Dermis blood vessel endothelial cell (primary cell): ENCODE data around the gene FGD4. TPM values are rescaled to one million over a fixed set of nuclear protein-coding genes. Genes with fewer than 3 reads are reported as not detected.

ENCODE experiments used
- DNase-seq: peaks from one replicate; pipeline ENCODE4 v3.0.0; 2010
- total RNA-seq: library from RNA; depleted of rRNA; stranded (reverse); fragments of >200 nt; gene quantifications from 2 replicates; pipeline ENCODE4 v1.2.3, GENCODE V29; 2014

Gene FGD4
- total RNA-seq, 1 donor from 2014 or later, result 63.8 TPM

DNA sequence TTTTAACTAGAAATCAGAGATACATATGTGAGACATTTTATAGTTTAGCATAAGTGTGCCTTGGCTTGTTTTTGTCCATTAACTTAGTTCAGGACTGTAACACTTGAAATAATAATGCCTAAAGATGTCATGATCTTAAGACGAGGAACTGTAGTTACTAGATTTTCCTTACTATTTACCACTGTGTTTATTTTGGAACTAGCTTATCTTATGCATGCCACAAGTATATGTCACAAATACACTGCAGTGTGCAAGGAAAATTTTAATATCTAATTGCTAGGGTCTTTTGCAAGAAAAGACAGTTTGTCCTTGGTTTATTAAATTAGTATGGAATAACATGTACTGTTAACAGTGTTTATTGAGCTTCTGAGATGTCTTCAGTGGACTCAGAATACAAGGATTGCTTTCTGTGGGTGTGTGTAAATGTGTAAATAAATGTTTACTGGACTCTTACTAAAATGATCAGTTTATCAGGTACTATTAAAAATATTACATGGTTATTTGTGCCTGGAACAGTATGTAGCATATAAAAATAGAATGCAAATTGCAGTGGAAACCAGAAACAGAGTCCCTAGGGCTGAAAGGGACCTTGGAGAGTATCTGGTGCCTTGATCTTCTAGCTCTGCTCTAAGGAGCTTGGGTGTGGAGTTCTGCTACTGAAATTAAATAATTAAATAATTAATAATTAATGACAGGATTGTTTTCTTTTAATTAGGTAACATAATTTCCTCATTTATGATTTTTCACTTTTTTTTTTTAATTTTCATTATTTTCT, 58.1 kb downstream of the FGD4 start:
- DNase-seq, result peak; percentile 26

DNA sequence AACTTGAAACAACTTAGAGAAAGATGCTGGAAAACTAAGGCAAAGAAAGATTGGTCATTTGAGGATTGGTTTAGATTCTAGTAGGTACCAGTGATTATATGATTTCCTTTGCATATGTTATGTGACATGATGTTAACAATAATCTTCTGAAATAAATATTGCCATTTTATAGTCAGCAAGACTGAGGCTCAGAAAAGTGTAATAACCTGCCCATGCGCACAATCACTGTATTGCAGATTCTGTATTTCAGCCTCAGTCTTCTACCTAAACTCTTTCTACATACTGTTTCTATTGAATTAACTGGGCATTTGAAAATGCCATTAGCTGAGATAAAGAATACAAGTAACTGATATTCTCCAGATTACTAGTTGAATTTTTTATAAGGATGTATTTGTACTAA, 61.3 kb downstream of the FGD4 start:
- DNase-seq, result no peak

DNA sequence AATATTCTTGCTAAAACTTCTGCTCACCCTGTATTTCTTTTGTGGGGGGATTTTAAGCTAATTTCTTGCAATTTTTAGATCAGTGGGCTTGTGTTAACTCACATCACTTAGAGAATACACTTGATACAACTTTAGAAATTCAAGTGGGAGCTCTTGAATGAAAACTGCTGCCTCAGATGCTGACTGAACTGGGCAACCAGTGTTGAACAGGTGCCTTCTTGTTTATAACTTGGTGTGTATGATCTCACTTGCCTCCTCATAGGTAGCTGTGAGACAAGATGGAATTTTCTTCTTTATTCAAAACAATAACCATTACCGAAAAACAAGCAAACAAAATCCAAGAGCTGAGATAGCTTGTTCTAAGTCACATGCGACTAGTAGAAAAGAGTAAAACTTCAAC, 63.5 kb downstream of the FGD4 start:
- no peak for DNase-seq

DNA sequence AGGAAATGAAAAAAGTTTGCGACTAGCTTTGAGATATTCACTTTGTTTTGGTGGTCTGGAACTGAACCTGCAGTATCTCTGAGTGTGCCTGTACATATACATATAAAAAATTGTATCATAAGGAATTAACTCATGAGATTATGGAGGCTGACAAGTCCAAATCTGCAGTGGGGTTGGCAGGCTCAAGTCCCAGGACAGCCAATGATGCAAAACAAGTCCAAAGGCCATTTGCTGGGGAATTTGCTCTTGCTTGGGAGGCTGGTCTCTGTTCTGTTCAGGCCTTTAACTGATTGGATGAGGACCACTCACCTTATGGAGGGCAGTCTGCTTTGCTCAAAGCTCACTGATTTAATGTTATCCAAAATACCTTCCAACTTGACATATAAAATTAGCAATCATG, 66.8 kb downstream of the FGD4 start:
- no peak for DNase-seq

DNA sequence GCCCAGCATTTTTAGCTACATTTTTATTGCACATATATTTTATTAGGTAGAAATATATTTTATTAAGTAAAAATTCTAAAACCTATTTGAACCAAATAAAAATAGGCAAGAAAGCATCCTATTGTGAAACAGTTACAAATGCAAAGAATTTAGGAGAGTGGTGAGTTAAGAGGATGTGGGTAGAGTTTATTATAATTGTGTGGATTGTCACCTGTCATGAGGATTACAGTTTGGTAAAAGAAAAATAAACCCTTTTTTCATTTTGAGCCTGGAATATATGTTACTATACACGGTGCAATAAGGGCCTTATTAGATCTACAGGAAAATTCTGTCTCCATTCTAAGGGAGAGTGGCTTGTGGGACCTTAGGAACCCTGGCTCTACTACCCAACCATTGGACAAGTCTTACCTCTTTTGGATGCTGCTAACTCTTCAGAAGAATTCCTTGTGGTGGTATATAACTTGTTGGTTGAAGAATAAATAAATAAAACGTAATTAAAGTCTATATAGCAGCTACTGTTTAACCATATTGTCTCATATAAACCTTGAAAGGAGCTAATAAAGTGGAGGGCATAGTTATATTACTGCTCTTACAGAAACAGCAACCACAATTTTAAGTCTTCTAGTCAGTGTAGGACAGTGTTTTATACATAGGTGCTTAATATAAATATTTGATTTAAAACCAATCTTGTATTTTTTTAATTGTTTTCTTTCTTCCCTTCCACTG, 67.8 kb downstream of the FGD4 start:
- DNase-seq, result no peak

DNA sequence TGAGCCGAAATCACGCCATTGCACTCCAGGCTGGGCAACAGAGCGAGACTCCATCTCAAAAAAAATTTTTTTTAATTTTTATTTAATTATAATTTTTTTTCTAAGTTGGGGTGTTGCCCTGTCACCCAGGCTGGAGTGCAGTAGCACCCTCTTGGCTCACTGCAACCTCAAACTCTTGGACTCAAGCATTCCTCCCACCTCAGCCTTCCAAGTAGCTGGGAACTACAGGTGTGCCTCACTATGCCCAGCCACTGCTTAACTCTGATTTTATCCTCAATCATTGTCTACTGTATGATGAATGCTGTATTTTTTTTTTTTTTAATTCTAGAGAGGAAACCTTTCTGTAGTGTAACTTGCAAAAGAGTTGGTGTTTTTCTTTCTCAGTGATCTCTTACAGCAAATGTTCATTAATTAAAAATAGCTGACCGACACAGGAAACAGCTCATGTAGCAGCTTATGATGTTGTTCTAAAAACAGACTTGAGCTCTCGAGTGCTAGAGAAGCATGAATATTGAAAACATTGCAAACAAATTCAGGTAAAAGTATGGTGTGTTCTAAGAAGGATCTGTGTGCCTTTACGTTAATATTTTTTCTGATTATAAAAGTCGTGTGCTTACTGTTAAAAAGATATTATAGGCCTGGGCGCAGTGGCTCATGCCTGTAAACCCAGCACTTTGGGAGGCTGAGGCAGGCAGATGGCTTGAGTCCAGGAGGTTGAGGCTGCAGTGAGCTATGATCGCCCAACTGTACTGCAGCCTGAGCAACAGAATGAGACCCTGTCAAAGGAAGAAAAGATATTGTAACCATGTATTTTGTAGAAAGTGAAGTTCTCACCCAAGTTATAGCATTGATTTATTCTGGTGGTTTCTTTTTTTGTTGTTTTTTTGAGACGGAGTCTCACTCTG, 68.9 kb downstream of the FGD4 start:
- DNase-seq, result peak; percentile 43

DNA sequence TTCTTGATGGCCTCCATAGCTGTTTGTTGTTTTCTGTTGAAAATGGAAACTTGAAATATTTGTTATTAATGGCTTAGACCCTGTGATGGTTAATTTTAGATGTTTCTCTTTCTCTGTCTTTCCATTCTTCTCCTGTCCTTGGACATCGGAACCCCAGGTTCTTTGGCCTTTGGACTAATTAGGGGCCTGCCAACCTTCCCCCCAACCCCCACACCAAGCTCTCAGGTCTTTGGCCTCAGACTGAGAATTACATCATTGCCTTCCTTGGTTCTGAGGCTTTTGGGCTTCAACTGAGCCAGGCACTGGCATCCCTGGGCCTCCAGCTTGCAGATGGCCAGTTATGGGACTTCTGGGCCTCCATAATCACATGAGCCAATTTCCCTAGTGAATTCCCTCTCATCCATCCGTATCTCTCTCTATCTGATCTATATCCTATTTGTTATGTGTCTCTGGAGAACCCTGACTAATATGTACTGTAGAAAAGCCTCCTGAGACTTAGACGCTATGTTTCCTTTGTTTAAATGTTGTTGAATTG, 71.6 kb downstream of the FGD4 start:
- no peak for DNase-seq

DNA sequence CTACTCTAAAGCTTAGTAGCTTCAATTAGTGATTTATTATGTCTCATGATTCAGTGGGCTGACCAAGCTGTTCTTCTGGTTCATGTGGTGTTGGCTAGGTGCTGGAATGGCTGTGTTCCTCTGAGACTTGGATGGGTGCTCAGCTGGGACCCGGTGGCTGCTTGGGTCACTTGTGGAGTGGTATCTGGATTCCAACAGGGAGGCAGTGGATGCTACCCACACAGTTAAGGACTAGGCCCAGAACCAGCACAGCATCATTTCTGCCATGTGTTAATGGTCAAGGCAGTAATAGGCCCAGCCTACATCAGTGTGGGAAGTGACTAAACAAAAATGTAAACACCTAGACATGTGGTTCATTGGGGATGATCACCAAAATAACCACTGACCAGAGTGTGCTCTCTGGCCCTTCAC, 72.2 kb downstream of the FGD4 start:
- no peak for DNase-seq

DNA sequence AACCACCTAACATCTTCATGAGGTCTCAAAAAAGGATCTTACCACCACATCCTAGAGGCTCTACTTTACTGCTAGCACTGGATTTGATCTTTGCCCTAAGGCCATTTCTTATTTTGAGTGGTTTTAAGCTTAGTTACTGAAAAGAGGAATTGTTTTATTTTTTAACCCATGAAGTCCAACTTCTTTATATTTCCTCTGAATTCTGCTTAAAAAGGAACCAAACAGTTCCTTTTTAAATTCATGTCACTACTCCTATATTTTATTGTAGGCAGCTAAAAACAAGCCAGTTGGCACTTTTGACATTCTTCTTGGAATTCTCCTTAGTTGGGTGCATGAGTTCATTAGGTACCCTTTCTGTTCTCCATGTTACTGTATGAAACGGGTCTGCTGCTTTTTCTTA, 76.4 kb downstream of the FGD4 start:
- DNase-seq, result no peak

DNA sequence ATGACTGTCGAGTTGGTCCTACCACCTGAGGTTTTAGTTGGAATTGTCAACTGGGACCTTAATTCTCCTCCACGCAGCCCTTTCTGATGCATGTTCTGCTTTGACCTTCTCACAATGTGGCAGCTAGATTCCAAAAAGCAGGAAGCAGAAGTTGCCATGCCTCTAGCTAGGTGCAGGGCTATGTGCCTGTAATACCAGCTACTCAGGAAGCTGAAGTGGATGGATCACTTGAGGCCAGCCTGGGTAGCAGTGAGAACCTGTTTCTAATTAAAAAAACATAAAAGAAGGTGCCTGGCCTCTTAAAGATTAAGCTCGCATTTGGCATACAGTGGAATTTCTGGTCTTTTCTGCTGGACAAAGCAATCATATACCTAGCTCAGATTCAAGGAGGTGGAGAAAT, 77.1 kb downstream of the FGD4 start:
- DNase-seq, result no peak

DNA sequence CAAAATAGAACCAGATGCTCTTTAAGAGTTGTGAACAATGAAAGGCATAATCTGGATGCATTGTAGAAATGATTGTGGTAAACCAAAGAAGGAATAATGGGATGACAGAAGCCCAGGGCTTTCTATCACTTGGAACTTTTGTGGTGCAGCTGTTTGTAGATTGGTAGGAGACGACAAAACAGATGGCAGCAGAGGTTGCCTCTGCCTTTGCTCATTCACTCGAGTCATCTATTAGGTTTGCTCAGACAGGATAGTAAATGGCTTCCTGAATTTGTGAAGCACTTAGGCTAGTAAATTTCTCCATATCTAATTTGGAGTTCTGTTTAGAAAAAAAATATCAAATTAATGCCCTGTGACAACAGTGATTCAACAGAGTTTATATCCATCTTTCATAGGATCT, 78.4 kb downstream of the FGD4 start:
- DNase-seq, result no peak

DNA sequence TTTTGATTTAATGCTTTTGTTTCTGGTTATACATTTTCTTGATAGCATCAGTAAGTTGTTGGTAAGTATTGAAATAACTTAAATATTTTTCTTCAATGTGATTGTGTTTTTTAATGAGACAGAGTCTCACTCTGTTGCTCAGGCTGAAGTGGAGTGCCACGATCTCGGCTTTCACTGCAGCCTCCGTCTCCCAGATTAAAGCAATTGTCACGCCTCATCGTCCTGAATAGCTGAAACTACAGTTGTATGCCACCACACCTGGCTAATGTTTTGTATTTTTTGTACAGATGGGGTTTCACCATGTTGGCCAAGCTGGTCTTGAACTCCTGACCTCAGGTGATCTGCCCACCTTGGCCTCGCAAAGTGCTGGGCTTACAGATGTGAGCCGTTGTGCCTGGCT, 78.8 kb downstream of the FGD4 start:
- no peak for DNase-seq

DNA sequence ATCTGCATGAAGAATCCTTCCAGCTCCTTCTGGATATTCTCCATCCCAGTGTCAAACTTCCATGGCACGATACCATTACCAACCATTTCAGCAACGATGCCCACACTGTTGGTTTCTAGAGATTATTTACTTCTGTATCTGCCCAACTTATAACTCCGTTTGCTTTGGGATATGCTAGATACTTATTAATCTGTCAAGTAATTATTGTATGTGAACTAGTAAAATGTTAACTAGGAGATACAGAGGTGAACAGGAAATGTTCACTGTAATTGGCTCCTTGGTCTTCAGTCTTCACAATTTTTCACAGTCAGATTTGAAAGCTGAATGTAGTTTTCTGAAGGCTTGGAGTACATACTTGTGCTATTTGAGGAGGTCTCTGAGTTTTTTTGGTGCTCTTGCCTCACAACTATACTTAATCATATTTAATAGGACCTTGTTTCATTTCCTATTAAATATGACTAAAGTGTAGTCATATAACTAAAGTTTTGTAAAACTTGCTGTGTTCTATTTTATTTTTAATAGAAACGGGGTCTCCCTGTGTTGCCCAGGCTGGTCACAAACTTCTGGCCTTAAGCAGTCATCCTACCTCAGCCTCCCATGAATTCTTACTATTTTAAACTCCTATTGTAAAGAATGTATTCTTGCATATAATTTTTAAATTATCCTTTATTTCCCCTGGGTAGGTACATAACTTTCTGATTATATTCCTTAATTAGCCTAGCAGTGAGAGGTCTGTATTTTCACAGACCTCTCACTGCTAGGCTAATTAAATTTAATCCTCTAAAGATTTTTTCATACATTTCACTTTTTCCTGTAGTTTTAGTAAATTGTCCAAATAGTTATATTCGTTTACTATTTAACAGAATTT, 79.7 kb downstream of the FGD4 start:
- DNase-seq, result no peak

DNA sequence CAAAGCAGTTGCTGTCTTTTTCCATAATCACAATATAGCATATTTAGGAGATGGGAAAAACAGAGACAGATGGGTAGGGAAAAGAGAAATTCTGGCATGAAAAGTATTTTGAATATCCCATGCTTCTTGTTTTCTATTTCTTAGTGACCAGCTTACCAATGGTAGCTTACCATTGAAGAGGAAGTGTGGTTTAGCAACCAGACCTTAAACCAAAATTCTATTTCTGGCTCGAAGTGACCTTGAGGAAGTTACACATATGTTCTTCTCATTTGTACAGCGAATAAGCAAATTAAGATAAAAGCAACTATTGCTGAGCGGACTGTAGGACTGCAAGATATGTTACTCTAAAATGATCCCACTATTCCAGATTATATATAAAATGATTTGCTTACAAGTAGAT, 82.9 kb downstream of the FGD4 start:
- peak; percentile 70 for DNase-seq

DNA sequence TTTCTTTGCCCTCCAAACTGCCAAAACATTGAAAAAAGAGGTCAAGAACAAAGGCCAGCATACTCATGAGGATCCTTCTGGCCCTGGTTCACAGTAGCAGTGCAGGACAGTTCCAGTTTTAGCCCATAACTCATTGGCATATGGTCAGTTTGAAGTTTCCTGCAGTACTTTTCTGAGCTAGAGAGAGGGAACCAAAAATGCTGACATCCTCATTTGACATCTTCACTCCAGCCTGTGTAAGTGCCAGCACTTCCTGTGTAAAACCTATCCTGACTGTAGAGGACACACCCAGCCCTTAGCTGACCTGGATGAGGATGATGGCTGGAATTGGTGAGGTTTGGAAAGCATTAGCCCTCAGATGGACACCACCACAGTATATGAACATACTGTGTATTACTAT, 84.1 kb downstream of the FGD4 start:
- no peak for DNase-seq

DNA sequence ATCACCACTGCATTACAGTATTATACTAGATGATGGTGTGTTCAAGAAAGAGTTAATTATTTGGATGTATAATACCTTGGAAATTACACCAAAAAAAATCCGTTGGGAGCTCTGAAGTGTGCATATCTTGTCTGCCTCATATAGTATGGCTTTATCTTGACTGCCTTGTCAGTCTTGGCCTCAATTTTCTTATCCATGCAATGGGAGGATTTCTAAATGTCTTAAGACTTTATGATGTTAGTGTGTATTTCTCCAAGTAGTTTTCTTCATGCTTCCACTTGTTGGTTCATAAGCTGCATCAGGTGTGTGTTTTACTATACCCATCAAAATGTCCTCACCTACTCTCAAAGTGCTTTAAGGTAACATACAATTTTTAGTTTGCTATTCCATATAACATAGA, 84.6 kb downstream of the FGD4 start:
- DNase-seq, result no peak

DNA sequence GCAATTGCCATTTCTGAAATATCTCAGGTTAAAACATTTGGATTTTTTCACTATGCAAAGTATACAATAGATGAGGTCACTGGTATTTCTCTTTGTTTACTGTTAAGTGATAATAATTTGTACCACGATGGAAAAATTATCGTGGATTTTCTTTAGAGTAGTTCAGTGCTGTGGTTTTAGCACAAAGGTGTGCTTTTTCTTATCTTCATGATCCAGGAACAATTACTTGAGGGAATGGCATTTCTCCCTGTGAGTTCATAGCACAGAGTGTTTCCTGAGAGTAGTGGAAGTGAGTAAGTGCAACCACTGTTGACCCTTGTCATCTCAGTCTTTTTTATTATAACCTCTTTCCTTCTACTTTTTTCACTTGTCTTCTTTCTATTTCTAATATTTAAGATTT, 86.8 kb downstream of the FGD4 start:
- peak; percentile 86 for DNase-seq

DNA sequence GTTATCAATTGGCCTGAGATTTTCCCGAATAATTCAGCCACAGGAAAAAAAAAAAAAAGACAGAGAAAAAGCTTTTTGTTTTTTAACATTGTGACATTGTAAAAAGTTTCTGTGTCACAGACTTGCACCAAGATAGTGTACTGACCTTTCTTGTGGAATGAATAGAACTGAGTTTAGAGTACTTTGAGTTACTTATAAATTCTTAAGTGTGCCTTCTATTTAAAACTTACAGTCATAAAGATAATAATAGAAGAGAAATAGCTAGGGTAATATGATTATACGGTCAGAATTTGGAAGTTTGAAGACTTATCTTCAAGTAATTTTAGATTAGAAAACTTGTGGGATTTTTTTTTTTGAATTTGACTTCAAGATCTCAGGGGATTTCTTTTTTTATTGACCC, 88.8 kb downstream of the FGD4 start:
- DNase-seq, result no peak

DNA sequence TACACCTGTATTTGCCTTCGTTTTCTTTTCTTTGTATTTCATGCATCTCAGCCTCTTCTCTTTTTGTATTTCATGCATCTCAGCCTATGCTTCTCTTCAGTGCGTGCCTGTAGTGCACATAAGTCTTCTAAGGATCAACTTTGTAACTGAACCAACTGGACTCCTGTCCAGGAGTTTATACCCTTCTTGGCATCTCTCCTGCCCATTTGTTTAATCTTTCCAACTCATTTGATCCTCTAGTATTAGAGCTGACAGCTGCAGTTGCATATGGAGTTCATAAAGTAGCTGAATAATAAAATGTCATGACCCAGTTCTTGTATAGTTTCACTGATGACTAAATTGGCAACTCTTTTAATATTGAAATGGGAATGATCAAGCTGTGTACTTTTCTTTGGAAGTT, 89.7 kb downstream of the FGD4 start:
- DNase-seq, result no peak

DNA sequence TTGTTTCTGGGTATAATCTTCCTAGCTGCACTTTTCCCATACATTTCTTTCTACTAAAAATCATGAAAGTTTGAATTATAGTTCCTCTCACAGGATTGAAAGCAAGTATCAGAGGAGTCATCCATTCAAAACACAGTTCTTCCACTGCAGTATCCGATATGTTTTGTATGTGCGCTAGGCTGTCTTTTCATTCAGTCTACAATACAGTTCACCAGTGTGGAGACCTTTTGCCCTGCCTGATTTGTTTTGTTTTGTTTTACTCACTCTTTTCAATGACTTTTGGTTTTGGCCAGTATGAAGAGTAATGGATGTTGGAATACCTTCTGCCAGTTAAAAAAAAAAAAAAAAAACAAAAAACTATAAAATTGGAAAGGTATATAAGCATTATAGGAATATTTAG, 91.4 kb downstream of the FGD4 start:
- DNase-seq, result no peak

DNA sequence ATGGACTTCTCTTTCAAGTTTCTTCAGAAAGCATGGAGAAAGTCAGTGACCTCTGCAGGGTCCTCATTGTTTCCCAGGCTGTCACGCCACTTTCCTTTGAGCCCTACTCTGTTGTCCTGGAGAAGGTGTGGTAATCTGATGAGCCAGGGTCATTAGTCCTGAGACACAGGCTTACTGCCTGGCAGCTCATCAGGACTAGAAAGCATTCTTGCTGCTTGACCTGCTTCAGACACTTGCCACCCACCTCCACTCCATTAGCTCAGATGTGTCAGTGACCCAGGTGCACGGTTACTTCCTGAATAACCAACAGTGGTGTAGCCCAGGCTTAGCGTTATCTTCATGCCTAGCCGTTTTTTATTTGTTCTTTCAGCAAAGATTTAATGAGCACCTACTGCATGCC, 93.9 kb downstream of the FGD4 start:
- DNase-seq, result no peak

DNA sequence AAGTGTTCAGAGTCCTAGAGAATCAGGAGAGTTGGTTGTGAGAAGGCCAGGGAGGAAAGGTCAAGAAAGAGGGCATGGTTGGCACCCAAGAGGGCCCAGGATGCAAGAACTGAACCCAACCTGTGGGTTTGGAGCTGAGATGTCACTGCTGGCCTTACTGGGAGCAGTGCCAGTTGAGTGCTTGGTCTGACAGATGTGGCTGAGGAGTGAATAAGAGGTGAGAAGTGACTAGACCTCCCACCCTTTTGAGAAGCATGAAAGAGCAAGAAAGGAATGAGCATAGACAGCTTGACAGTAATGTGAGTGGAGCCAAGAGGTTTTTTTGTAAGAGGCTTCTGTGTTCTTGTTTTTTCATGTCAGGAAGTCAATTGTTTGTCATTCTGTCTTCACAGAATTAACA, 95.3 kb downstream of the FGD4 start:
- no peak for DNase-seq
